HG02938 (cell line): ENCODE measurements around the gene ASTL.

ENCODE experiments used
- ATAC-seq: cut with Tn5 transposase; IDR thresholded peaks from one replicate; pipeline ENCODE4 v1.9.1; 2021; ENCODE audit warnings: mild to moderate bottlenecking, moderate library complexity; ENCODE audit not compliant: unreplicated experiment

Gene ASTL

DNA sequence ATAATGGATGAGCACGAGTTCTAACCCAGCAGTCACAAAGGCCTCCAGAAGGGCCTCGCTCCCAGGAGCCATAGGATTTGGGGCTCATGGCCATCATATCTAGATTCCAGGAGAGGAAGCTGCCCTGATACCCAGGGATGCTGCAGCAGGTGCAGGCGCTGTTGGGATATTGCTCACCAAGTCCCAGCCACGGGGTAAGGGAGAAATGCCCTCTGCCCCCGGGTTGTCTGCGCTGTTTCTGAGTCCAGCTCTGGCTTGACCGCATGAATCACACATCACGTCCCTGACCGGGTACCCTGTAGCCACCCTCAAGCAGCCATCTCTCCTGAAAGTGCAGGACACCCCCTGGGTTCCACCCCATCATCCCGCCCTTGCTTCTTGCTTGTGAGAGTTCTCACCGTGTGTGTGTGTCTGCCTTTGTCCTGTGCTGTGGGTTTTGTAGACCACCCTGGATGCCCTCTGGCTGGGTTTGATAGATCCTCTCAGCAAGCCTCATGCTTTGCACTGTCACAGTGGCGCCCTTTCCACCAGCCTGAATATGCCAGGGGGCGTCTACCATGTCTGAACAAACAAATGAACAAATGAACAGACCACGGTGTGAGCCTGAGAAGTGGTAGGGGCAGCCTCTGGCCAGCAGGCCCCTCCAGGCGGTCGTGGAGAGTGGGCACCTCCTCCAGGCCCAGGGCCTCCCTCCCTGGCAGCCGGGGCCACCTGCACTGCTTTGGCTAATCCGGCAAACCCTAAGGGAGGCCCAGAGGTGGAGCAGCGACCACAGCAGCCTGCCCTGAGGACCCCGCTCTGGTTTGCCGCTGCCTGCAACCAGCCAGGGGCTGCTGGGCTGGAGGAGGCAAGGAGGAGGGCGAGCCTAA is 54.1 kb downstream of the ASTL start:
- no peak for ATAC-seq

DNA sequence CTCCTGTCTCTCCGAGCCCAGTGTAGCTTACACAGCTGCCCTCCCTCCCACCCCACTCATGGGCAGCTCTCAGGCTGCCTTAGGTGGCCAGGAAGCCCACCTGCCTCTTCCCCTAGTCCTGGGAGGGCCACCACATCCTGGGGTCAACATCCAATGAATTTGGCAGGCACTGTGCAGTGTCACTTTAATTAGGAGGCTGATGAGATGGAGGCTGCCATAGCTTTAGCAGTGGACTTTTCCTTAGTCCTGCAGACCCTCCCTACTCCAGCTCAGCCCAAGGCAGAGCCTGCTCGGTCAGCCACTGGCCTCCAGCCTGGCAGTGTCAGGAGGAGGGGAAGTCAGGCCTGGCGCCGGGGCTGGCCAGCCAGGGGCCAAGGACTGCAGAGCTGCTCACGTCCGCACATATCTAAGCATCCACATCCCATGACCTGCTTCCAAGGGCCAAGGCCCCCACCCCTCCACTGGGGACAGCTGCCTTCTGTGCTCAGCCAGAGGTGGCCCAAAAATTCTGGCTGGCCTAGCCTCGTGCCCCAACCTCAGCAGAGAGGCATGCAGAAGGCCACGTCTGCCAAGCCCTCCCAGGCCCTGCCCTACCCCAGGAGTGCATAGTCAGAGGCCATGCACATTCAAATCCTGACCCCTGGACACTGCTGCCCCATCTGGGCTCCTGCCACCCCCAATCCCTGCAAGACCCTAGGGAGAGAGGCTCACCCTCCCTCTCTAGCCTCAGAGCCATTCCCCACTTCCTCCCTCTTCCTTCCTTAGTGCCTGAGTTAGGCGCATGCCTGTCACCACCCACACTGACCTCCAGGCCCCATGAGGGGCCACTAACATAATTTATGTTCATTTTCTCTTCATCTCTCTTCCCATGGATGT is 55.0 kb downstream of the ASTL start:
- ATAC-seq, result no peak

DNA sequence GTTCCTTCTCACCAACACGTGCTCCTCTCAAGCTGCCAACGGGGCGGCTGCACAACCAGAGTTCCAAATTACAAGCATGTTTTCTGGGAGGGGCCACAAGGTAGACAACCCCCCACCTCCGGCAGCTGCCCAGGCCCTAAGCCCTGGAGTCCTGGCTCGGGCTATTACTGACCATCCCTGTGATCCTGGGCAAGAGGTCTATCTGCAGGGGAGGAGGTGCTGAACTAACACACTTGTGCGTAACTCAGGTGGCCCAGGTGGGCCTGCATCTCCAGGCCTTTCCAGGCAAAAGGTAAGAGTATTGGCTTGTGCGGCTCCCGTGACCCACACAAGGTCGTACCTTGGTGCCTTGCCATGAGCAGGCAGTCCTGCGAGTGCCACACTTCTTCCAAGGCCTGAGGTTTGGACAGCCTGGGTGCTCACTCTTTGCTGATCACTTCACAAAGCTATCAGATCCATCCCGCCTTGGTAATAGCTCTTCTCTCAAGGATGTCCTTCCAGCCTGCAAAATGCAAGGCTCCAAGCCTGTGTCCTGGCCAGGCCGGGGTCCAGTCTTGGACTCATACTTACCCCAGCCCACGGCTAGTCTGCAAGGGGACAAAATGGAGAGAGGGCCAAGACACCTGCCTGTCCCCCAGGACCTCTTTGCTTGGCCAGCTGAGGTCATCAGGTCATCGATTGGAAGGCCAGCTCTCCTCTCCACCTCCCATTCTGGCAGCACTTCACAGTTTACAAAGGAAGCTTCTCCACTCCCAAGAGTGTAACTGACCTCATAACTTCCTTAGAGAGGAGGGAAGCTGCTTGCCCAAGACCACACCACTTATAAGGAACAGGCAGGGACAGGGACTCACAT is 55.9 kb downstream of the ASTL start:
- ATAC-seq, result no peak

GRCh38 chr2:96081042-96081441 is 57.3 kb downstream of the ASTL start:
- no peak for ATAC-seq

DNA sequence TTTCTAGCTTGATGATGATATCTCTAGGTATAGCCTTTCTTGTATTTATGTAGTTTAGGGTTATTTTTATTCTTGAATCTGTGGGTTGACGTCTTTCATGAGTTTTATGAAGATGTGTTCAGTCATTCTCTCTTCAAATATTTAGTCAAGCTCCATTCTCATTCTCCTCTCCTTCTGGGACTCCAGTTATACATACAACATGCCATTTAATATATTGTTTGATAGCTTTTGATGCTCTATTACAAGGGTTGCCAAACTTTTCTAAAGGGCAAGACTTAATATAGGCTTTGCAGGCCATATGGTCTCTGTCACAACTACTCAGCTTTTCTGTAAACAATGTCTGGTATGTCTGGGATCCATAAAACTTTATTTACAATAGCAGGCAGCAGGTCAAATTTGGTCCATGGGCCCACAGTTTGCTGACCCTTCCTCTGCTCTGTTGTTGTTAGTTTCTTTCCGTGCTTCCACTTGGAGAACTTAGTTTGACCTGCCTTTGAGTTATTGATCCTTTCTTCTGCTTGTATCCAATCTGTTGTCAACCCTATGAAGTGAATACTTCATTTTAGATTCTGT is 63.0 kb downstream of the ASTL start:
- ATAC-seq, result no peak

DNA sequence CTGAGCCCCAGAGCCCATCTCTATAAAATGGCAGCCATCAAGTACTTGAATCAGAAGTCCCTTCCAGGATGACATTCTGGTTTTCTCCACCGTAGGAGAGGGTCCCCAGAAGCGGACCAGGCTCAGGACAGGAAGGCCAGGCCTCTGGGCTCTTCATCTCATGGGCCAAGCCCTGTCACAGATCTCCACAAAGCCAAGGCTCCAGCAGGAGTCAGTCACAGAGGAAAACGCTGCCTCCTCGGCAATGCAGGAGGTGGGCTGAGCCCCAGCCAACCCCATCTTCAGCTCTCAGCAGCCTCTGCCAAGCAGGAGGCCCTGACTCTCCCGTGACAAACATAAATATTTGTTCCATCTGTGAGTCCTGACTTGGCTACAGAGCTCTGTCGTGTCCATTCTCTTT is 64.1 kb downstream of the ASTL start:
- no peak for ATAC-seq

GRCh38 chr2:96073170-96073775 is 65.0 kb downstream of the ASTL start:
- ATAC-seq, result no peak
